GM23248 (cell line): ENCODE results near the gene RAB4A. TPM values are rescaled to one million over a fixed set of nuclear protein-coding genes. Genes with fewer than 3 reads are reported as not detected.

ENCODE experiments used
- DNase-seq: peaks from one replicate; pipeline ENCODE4 v3.0.0-alpha.2; 2015
- H2AFZ ChIP-seq: fragments of 200-600 bp; sonication (generic); 2 replicates; pipeline ENCODE4 v1.6.1; 2016; ENCODE audit warnings: antibody characterized with exemption
- H3F3A ChIP-seq: fragments of 200-600 bp; sonication (generic); 2 replicates; pipeline ENCODE4 v1.6.1; 2016; ENCODE audit warnings: mild to moderate bottlenecking, antibody characterized with exemption, mixed run types; ENCODE audit not compliant: insufficient read depth
- H3K27ac ChIP-seq: fragments of 200-600 bp; sonication (generic); 2 replicates; pipeline ENCODE4 v1.5.1; 2016; ENCODE audit warnings: mild to moderate bottlenecking
- H3K27me3 ChIP-seq: fragments of 200-600 bp; sonication (generic); replicated peaks from 2 replicates; pipeline ENCODE4 v1.6.1; 2016; ENCODE audit warnings: mild to moderate bottlenecking; ENCODE audit not compliant: insufficient read depth
- H3K36me3 ChIP-seq: fragments of 200-600 bp; sonication (generic); 2 replicates; pipeline ENCODE4 v1.6.1; 2016; ENCODE audit warnings: low read depth, mild to moderate bottlenecking
- H3K4me1 ChIP-seq: fragments of 200-600 bp; sonication (generic); 2 replicates; pipeline ENCODE4 v1.6.1; 2016; ENCODE audit warnings: mild to moderate bottlenecking; ENCODE audit not compliant: insufficient read depth
- H3K4me2 ChIP-seq: fragments of 200-600 bp; sonication (generic); one replicate; pipeline ENCODE4 v1.6.1; 2016; ENCODE audit warnings: mild to moderate bottlenecking; ENCODE audit not compliant: unreplicated experiment
- H3K4me3 ChIP-seq: fragments of 200-600 bp; sonication (generic); 2 replicates; pipeline ENCODE4 v1.5.1; 2016; ENCODE audit warnings: mild to moderate bottlenecking
- H3K79me2 ChIP-seq: fragments of 200-600 bp; sonication (generic); 2 replicates; pipeline ENCODE4 v1.6.1; 2016; ENCODE audit warnings: mild to moderate bottlenecking; ENCODE audit not compliant: insufficient read depth
- H3K9ac ChIP-seq: fragments of 200-600 bp; sonication (generic); 2 replicates; pipeline ENCODE4 v1.6.1; 2016; ENCODE audit warnings: mild to moderate bottlenecking
- H3K9me2 ChIP-seq: fragments of 200-600 bp; sonication (generic); 2 replicates; pipeline ENCODE4 v1.6.1; 2016; ENCODE audit warnings: mixed run types, mild to moderate bottlenecking, moderate library complexity; ENCODE audit not compliant: insufficient read depth
- H3K9me3 ChIP-seq: fragments of 200-600 bp; sonication (generic); one replicate; pipeline ENCODE4 v1.6.1; 2017; ENCODE audit warnings: low read depth
- H4K20me1 ChIP-seq: fragments of 200-600 bp; sonication (generic); 2 replicates; pipeline ENCODE4 v1.6.0; 2016; ENCODE audit not compliant: insufficient read depth
- EZH2 ChIP-seq: fragments of 200-600 bp; sonication (generic); IDR thresholded peaks from 2 replicates; pipeline ENCODE4 v1.6.1; 2018; ENCODE audit warnings: antibody characterized with exemption, mild to moderate bottlenecking; ENCODE audit not compliant: insufficient read depth, poor library complexity, severe bottlenecking
- EZH2phosphoT487 ChIP-seq: fragments of 200-600 bp; sonication (generic); IDR thresholded peaks from 2 replicates; pipeline ENCODE4 v1.6.1; 2018; ENCODE audit warnings: antibody characterized with exemption, moderate library complexity, mild to moderate bottlenecking, low read depth; ENCODE audit not compliant: insufficient read depth
- WGBS, 2 experiments: methylation state at CpG; one replicate each; pipeline ENCODE4 v1.1.6; 2015 to 2017; ENCODE audit warnings: low lambda C conversion rate in 2 of 2, low coverage in 1 of 2; ENCODE audit errors: missing lambda C conversion rate in 2 of 2; 5-methylcytosine and 5-hydroxymethylcytosine counted together
- in situ Hi-C: fragments of 300-500 bp; cut with MboI; formaldehyde crosslinking; loops from 2 replicates; pipeline ENCODE4 v1.15.0; 2020
- polyA plus RNA-seq: library from polyadenylated mRNA; unstranded; fragments of >200 nt; fragmentation: Nextera tagmentation; extraction: Ambion mirVana; gene quantifications from 2 replicates; pipeline ENCODE4 v1.2.1, GENCODE V29; 2016
- total RNA-seq: library from RNA; depleted of rRNA; stranded (reverse); fragments of >200 nt; shearing (Covaris generic); gene quantifications from 2 replicates; pipeline ENCODE4 v1.2.3, GENCODE V29; 2014

Gene RAB4A
- total and polyA plus RNA-seq, 2 experiments from 2014 or later = 43.4 to 47.2 TPM

DNA sequence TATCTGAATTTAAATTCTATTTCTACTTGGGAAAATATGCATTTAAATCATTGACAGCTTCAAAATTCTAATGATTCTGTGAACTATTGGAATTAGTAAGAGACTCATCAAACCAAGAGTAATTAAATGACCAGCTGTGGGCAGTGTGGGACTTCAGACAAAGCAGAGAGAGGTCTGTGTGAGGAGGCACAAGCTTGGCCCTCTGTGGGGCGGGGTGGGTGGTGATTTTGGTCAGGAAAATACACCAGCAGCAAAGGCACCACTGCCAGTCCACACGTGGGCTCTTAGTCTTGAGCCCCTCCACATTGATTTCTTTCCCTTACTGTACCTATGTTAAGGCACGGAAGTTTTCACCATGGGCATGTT lies 39.2 kb upstream of the RAB4A start:
- no peaks in the 10 kb centered on the region for H3K36me3 ChIP-seq
- 91 to 100% methylated on average over 2 to 3 of the region's 3 CpGs for WGBS, 2 experiments
- H3K9ac ChIP-seq = no peak overlapping the region

DNA sequence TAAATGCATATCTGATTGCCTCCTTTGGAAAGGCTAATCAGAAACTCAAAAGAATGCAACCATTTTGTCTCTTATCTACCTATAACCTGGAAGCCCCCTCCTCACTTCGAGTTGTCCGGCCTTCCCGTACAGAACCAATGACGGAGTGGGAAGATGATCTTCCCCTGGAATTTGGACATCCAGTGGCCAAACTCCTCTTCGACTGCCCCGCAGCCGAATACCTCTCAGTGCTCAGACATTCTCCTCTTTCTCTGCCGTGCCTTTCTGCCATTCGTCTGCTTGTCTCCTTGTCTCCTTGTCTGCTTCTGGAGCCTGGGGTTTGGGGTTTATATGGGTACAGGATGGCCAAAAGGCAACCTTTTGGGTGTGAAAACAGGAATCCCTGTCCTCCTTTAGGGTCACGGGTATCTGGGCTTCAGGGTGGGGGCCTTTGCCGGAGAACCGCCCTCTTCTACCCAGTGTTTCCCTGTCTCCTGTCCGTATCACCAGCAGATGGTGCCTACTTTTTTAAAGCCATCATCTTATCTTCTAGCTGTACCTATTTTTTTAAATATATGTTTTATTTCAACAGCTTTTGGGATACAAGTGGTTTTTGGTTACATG lies 35.9 kb upstream of the RAB4A start:
- Histone ChIP-seq H3K9ac (no peak overlapping the region), H2AFZ (no peak overlapping the region), H3K9me3 (no peaks in the 10 kb centered on the region), H3K9me2 (no peaks in the 10 kb centered on the region), H4K20me1 (no peaks in the 10 kb centered on the region), H3K79me2 (no peaks in the 10 kb centered on the region), H3F3A (no peaks in the 10 kb centered on the region), H3K27me3 (peaks cover 12% of the 10 kb centered on the region), H3K27ac (no peak overlapping the region), H3K4me1 (peaks cover 16% of the 10 kb centered on the region), H3K36me3 (no peaks in the 10 kb centered on the region), H3K4me3 (no peak overlapping the region), H3K4me2 (no peak overlapping the region)
- TF ChIP-seq EZH2phosphoT487 (no peak), EZH2 (no peak)
- DNase-seq = no peak
- in situ Hi-C loops = loop anchor here (10.0 kb wide), 1 partner anchor 560 kb away; no protein-coding TSS in a partner anchor
- 76 to 81% methylated on average over 13 of the region's 13 CpGs for WGBS, 2 experiments

More for the DNA sequence above, 39.2 kb upstream of the RAB4A start:
- no peak overlapping the region for H3K27ac ChIP-seq
- no peaks in the 10 kb centered on the region for H3F3A ChIP-seq
- H2AFZ ChIP-seq = no peak overlapping the region
- no peaks in the 10 kb centered on the region for H3K9me2 ChIP-seq
- peaks cover 30% of the 10 kb centered on the region for H3K27me3 ChIP-seq
- in situ Hi-C loops = loop anchor here (10.0 kb wide), 1 partner anchor 557 kb away; no protein-coding TSS in a partner anchor
- H4K20me1 ChIP-seq = no peaks in the 10 kb centered on the region
- no peak overlapping the region for H3K4me2 ChIP-seq
- H3K79me2 ChIP-seq = no peaks in the 10 kb centered on the region
- H3K4me1 ChIP-seq = peaks cover 14% of the 10 kb centered on the region; the same call in 1 of the 2 replicates
- H3K9me3 ChIP-seq = no peaks in the 10 kb centered on the region
- TF ChIP-seq EZH2 = no peak
- no peak for TF ChIP-seq EZH2phosphoT487
- H3K4me3 ChIP-seq = no peak overlapping the region
- no peak for DNase-seq

DNA sequence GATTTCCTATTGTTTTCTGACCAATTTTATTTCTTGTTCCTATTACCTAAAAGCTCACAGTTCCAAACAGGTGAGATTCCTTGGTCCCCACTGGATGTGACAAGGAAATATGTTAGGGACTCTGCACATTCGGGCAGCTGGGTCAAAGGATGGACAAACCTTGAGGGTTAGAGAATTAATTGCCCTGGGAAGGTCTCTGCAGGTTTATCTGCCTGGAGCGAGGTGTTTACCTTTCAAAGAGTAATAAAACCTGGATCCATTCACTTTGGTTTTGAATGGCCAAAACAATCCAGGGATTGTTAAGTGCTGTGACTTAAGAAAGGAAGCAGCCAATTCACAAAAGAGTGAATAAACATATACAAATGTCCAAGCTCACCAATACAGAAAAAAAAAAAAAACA lies 33.6 kb upstream of the RAB4A start:
- H3K4me1 ChIP-seq = peaks cover 11% of the 10 kb centered on the region; the same call in 1 of the 2 replicates
- H3K36me3 ChIP-seq = no peaks in the 10 kb centered on the region
- no peak overlapping the region for H3K4me3 ChIP-seq
- no peak overlapping the region for H3K9ac ChIP-seq
- H3K4me2 ChIP-seq = no peak overlapping the region
- no peak for DNase-seq
- H3K9me3 ChIP-seq = no peaks in the 10 kb centered on the region
- H2AFZ ChIP-seq = no peak overlapping the region; the same call in 1 of the 2 replicates
- H3F3A ChIP-seq = no peaks in the 10 kb centered on the region
- in situ Hi-C loops = loop anchor here (10.0 kb wide), 1 partner anchor 563 kb away; no protein-coding TSS in a partner anchor
- 24 to 28% methylated on average over 2 of the region's 2 CpGs for WGBS, 2 experiments
- no peaks in the 10 kb centered on the region for H3K79me2 ChIP-seq
- peaks cover 4% of the 10 kb centered on the region; the same call in 1 of the 2 replicates for H3K27me3 ChIP-seq
- H3K27ac ChIP-seq = no peak overlapping the region
- H3K9me2 ChIP-seq = no peaks in the 10 kb centered on the region
- no peaks in the 10 kb centered on the region for H4K20me1 ChIP-seq
- no peak for TF ChIP-seq EZH2
- TF ChIP-seq EZH2phosphoT487 = no peak

DNA sequence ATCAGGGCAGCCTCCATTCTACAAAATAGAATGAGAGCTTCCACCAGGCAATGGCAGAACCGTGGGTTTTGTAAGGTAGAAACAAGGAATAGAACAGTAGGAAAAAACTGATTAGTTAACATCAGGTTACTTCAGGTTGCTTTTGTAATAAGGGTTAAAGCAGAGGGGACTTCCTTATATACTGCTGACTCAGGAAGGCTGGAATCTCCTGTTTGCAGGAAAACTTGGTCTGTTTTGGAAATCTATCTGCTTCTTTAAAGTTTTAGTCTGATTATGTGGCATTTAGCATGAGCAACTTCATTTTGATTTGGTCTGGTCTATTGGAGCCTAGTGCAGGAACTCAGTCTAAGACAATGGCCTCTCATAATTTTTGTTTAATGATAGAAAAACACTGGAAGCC lies 32.7 kb upstream of the RAB4A start:
- H3K27ac ChIP-seq = no peak overlapping the region
- no peak overlapping the region for H3K4me2 ChIP-seq
- in situ Hi-C loops = loop anchor here (10.0 kb wide), 1 partner anchor 563 kb away; no protein-coding TSS in a partner anchor
- H3K9me3 ChIP-seq = no peaks in the 10 kb centered on the region
- H3K4me3 ChIP-seq = no peak overlapping the region
- no peaks in the 10 kb centered on the region for H3K79me2 ChIP-seq
- TF ChIP-seq EZH2 = no peak
- no peak for TF ChIP-seq EZH2phosphoT487
- H3F3A ChIP-seq = no peaks in the 10 kb centered on the region
- peak overlapping the region; percentile 67 for H2AFZ ChIP-seq
- no peak for DNase-seq
- H3K9ac ChIP-seq = no peak overlapping the region
- no peaks in the 10 kb centered on the region for H3K27me3 ChIP-seq
- H4K20me1 ChIP-seq = no peaks in the 10 kb centered on the region
- H3K9me2 ChIP-seq = no peaks in the 10 kb centered on the region
- WGBS, 2 experiments = 48 to 64% methylated on average over 1 of the region's 1 CpG
- peaks cover 11% of the 10 kb centered on the region; the same call in 1 of the 2 replicates for H3K4me1 ChIP-seq
- no peaks in the 10 kb centered on the region for H3K36me3 ChIP-seq
